ENCODE measurements around the gene DENND2C. TPM values are rescaled to one million over a fixed set of nuclear protein-coding genes. Genes with fewer than 3 reads are reported as not detected.

The DENND2C gene
- total RNA-seq, 1 experiment from 2014 or later: 3.6 TPM

DNA sequence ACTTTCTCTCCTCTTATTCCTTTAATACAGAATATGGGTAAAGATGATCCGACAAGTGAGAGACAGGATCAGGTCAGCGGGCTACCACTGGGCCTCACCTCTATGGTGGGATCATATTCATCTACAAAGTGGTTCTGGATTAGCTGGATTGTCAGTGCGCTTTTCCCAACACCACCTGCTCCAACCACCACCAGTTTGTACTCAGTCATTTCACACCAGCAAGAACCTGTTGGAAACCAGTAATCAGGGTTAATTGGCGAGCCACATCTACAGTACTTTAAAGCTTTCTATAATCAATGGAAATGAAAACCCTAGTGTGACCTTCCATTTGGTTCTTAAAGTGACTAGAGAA, 46.1 kb upstream of the DENND2C start:
- Histone ChIP-seq H3K23ac (ENCODE audit: insufficient read length, low read depth, low read length) (no peak overlapping the region), H3K27ac (ENCODE audit: insufficient read length, low read depth, low read length) (no peak overlapping the region), H3K4me2 (ENCODE audit: insufficient read depth, insufficient read length, low read length) (peak overlapping the region; percentile 86), H3K18ac (ENCODE audit: insufficient read length, low read depth, low read length) (peak overlapping the region; percentile 89), H3K79me1 (ENCODE audit: insufficient read depth, low read depth, low read length, poor library complexity, severe bottlenecking) (no peaks in the 10 kb centered on the region), H3K27me3 (ENCODE audit: insufficient read depth, low read length) (no peaks in the 10 kb centered on the region), H2BK15ac (ENCODE audit: low read depth, low read length) (no peak overlapping the region), H3K79me2 (ENCODE audit: insufficient read depth, low read length) (peaks cover 4% of the 10 kb centered on the region; the same call in 1 of the 2 replicates), H4K8ac (replicated peaks; ENCODE audit: insufficient read length, low read depth, low read length) (no peak overlapping the region), H2BK20ac (ENCODE audit: low read depth, low read length, poor library complexity, severe bottlenecking) (no peak overlapping the region), H3K56ac (ENCODE audit: insufficient read length, low read depth, low read length) (peak overlapping the region; percentile 15), H4K5ac (ENCODE audit: insufficient read length, low read depth, low read length) (peak overlapping the region; percentile 34), H3K9ac (ENCODE audit: extremely low read depth, insufficient read length, low read length) (peak overlapping the region; percentile 96), H3T11ph (ENCODE audit: low read length) (no peak overlapping the region), H4K91ac (ENCODE audit: insufficient read length, low read depth, low read length) (no peak overlapping the region), H3K4me1 (ENCODE audit: insufficient read depth, low read length) (no peaks in the 10 kb centered on the region), H3K23me2 (ENCODE audit: insufficient read length, low read depth, low read length, poor library complexity, severe bottlenecking) (peaks cover 4% of the 10 kb centered on the region), H3K4ac (ENCODE audit: low read depth, low read length) (peak overlapping the region; percentile 89; the same call in 1 of the 2 replicates), H2BK5ac (ENCODE audit: insufficient read length, low read length) (no peak overlapping the region), H2BK12ac (ENCODE audit: insufficient read length, low read depth, low read length) (no peak overlapping the region), H2BK120ac (ENCODE audit: low read depth, low read length, poor library complexity, severe bottlenecking) (no peak overlapping the region), H3K9me3 (ENCODE audit: control insufficient read depth, low read depth, low read length) (no peaks in the 10 kb centered on the region), H2AK5ac (ENCODE audit: insufficient read length, low read length) (no peak overlapping the region), H4K20me1 (ENCODE audit: control insufficient read depth, insufficient read depth, insufficient read length) (no peaks in the 10 kb centered on the region), H3K14ac (ENCODE audit: insufficient read depth, low read length) (peak overlapping the region; percentile 80; the same call in 1 of the 2 replicates), H2AFZ (ENCODE audit: low read length) (no peak overlapping the region)
- TF ChIP-seq, protein P1, sequence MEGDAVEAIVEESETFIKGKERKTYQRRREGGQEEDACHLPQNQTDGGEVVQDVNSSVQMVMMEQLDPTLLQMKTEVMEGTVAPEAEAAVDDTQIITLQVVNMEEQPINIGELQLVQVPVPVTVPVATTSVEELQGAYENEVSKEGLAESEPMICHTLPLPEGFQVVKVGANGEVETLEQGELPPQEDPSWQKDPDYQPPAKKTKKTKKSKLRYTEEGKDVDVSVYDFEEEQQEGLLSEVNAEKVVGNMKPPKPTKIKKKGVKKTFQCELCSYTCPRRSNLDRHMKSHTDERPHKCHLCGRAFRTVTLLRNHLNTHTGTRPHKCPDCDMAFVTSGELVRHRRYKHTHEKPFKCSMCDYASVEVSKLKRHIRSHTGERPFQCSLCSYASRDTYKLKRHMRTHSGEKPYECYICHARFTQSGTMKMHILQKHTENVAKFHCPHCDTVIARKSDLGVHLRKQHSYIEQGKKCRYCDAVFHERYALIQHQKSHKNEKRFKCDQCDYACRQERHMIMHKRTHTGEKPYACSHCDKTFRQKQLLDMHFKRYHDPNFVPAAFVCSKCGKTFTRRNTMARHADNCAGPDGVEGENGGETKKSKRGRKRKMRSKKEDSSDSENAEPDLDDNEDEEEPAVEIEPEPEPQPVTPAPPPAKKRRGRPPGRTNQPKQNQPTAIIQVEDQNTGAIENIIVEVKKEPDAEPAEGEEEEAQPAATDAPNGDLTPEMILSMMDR (conservative IDR thresholded peaks at IDR 0.05): no peak
- Mint-ChIP-seq H3K9me3 (no peaks in the 10 kb centered on the region), H3K4me3 (peak overlapping the region; percentile 97 to 99), H3K4me1 (peaks cover 9 to 14% of the 10 kb centered on the region in 2 experiments), H3K36me3 (ENCODE audit: insufficient read depth in 1 of 3, low read depth in 3 of 3) (peaks cover 21 to 76% (median 66%) of the 10 kb centered on the region in 3 experiments; a peak in 6 of 7 replicates), H3K27ac (peak overlapping the region; percentile 58 to 100 (median 100); a peak in 5 of 7 replicates), H3K27me3 (ENCODE audit: low read depth) (no peaks in the 10 kb centered on the region)
- WGBS (ENCODE audit: extremely low coverage, insufficient read length, low lambda C conversion rate): no CpG with 5 or more reads among the region's 4 CpGs
- DNase-seq: no peak
